ENCODE results near the gene PIK3R5.

DNA sequence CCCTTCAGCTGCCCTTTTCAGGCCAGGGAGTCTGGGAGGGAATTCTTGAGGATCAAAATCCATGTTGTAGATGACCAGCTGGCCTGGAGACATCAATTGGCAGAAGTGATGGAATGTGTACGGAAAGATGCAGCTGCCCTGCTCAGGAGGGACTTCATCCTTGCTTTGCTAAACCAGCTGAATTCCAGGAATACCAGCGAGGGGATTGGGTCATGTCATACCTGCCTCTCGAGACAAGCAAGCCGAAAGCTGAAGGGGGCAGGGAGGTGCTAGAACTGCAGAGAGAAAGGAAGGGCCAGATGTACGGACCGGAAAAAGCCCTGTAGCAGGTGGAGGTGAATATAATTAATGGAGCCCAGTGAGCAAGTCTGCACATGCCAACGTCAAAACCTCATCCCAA lies 30.2 kb upstream of the PIK3R5 start:
- TF ChIP-seq, protein P1, sequence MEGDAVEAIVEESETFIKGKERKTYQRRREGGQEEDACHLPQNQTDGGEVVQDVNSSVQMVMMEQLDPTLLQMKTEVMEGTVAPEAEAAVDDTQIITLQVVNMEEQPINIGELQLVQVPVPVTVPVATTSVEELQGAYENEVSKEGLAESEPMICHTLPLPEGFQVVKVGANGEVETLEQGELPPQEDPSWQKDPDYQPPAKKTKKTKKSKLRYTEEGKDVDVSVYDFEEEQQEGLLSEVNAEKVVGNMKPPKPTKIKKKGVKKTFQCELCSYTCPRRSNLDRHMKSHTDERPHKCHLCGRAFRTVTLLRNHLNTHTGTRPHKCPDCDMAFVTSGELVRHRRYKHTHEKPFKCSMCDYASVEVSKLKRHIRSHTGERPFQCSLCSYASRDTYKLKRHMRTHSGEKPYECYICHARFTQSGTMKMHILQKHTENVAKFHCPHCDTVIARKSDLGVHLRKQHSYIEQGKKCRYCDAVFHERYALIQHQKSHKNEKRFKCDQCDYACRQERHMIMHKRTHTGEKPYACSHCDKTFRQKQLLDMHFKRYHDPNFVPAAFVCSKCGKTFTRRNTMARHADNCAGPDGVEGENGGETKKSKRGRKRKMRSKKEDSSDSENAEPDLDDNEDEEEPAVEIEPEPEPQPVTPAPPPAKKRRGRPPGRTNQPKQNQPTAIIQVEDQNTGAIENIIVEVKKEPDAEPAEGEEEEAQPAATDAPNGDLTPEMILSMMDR (IDR thresholded peaks at IDR 0.05; ENCODE audit: low read depth, low read length, poor library complexity, severe bottlenecking): no peak
- no peak for TF ChIP-seq EZH2phosphoT487 (IDR thresholded peaks at IDR 0.05; ENCODE audit: borderline replicate concordance, low read length)

All from DOHH2 (cell line).